GM12864 (cell line): ENCODE results near the gene ADGRG1.

ENCODE experiments used
- DNase-seq: peaks from one replicate; pipeline ENCODE4 v3.0.0-alpha.2; 2011; ENCODE audit warnings: low read depth
- H3K4me3 ChIP-seq: 2 replicates; pipeline ENCODE4 v1.5.1; 2011; ENCODE audit warnings: mild to moderate bottlenecking, low read depth, low read length, control low read depth
- CTCF ChIP-seq: IDR thresholded peaks from 2 replicates; pipeline ENCODE4 v1.5.1; 2011; ENCODE audit warnings: low read depth, mild to moderate bottlenecking, moderate library complexity, low read length, control low read depth, inconsistent platforms; ENCODE audit errors: missing control alignments

Gene ADGRG1

GRCh38 chr16:57630931-57631845 is 2.8 kb downstream of the ADGRG1 start:
- TF ChIP-seq CTCF = no peak
- DNase-seq = no peak
- H3K4me3 ChIP-seq = no peak overlapping the region

GRCh38 chr16:57632568-57632967 is 4.1 kb downstream of the ADGRG1 start:
- no peak overlapping the region for H3K4me3 ChIP-seq
- no peak for DNase-seq
- no peak for TF ChIP-seq CTCF

GRCh38 chr16:57633383-57634064 is 5.1 kb downstream of the ADGRG1 start:
- no peak for DNase-seq
- no peak for TF ChIP-seq CTCF
- H3K4me3 ChIP-seq = no peak overlapping the region

- no peak for DNase-seq
- TF ChIP-seq CTCF = no peak
- no peak overlapping the region for H3K4me3 ChIP-seq
These were observed 5.7 kb downstream of the ADGRG1 start for GRCh38 chr16:57634171-57634570.

- DNase-seq = no peak
These were observed 7.1 kb downstream of the ADGRG1 start for GRCh38 chr16:57635266-57636097.

GRCh38 chr16:57636184-57636583 is 7.8 kb downstream of the ADGRG1 start:
- no peak for TF ChIP-seq CTCF
- no peak for DNase-seq
- H3K4me3 ChIP-seq = no peak overlapping the region

More at GRCh38 chr16:57635266-57636097, 7.1 kb downstream of the ADGRG1 start:
- no peak for TF ChIP-seq CTCF
- H3K4me3 ChIP-seq = no peak overlapping the region
